Psoas muscle (tissue), 8 donors: Measurements from ENCODE around the gene SLC7A9. TPM values are rescaled to one million over a fixed set of nuclear protein-coding genes. Genes with fewer than 3 reads are reported as not detected.

Experiments
- ATAC-seq, 4 donors: fragments of 200-7000 bp; cut with Tn5 transposase; one replicate each; pipeline ENCODE4 v1.9.1; 2020; ENCODE audit warnings: moderate library complexity in 3 of 4, mild to moderate bottlenecking in 2 of 4
- DNase-seq, 2 donors: peaks; one replicate each; pipeline ENCODE4 v3.0.0-alpha.2; 2020
- H3K27ac ChIP-seq: fragments of 200-600 bp; one replicate; pipeline ENCODE4 v1.8.0; 2022
- H3K27me3 ChIP-seq, 3 donors: fragments of 200-600 bp in 1 of 3; one replicate each; pipeline versions ENCODE4 v1.6.1 to v1.8.0; 2013 to 2022; ENCODE audit warnings: low read length in 2 of 3, mild to moderate bottlenecking in 2 of 3, moderate library complexity in 1 of 3; ENCODE audit not compliant: insufficient read depth in 3 of 3
- H3K36me3 ChIP-seq, 2 donors: fragments of 200-600 bp in 1 of 2; one replicate each; pipeline versions ENCODE4 v1.6.1 to v1.8.0; 2013 to 2022; ENCODE audit warnings: low read depth in 1 of 2, mild to moderate bottlenecking in 1 of 2, moderate library complexity in 1 of 2; ENCODE audit not compliant: insufficient read depth in 1 of 2
- H3K4me1 ChIP-seq: fragments of 200-600 bp; one replicate; pipeline ENCODE4 v1.8.0; 2022
- H3K4me3 ChIP-seq: fragments of 200-600 bp; one replicate; pipeline ENCODE4 v1.8.0; 2022; ENCODE audit warnings: mild to moderate bottlenecking
- H3K9me3 ChIP-seq: fragments of 200-600 bp; one replicate; pipeline ENCODE4 v1.8.0; 2022
- WGBS, 3 donors: extraction: QIAGEN DNeasy Blood & Tissue Kit; methylation state at CpG; one replicate each; pipeline versions ENCODE4 v1.1.6 to v1.1.7; 2013; 5-methylcytosine and 5-hydroxymethylcytosine counted together
- intact Hi-C, 2 donors: fragments of 100-400 bp; cut with DNase I; formaldehyde crosslinking; loops; one replicate each; pipeline versions ENCODE4 v1.11.0 to v1.14.2; 2022
- polyA plus RNA-seq, 3 donors: library from polyadenylated mRNA; stranded (reverse); fragments of 200-250 nt; gene quantifications; one replicate each; pipeline ENCODE4 v1.2.3, GENCODE V29; 2013
- total RNA-seq, 4 donors: library from RNA; stranded (reverse); fragmentation: NEBNext Ultra II Directional in 2 of 4; extraction: Animal tissue kit (Norgen Biotek cat#: 25700) in 2 of 4; gene quantifications; one replicate each; pipeline versions ENCODE4 v1.2.1 to v1.2.4, GENCODE V29; 2021 to 2023
- TF ChIP-seq, protein P1 (sequence below): fragments of 200-600 bp; IDR thresholded peaks from one replicate; pipeline ENCODE4 v1.8.0; 2022; ENCODE audit warnings: antibody characterized with exemption
- donor health status: healthy with polysubstance abuse.
- donor health status: DM: no; HTN: no; CAD: no; lungs with moderate emphysema.
- donor health status: Bipolar disorder and iron deficiency.
- donor health status: healthy.
- donor health status: DM: yes; HTN: yes; CAD: no.
- donor health status: DM: no; HTN: no; CAD: no.
- donor health status: DM: no; HTN: no; CAD: no.
- donor health status: DM: yes; HTN: yes; CAD: no.

Gene SLC7A9
- total and polyA plus RNA-seq, 7 donors: 0.10 to 0.36 (median 0.17) TPM; not detected in 3

DNA sequence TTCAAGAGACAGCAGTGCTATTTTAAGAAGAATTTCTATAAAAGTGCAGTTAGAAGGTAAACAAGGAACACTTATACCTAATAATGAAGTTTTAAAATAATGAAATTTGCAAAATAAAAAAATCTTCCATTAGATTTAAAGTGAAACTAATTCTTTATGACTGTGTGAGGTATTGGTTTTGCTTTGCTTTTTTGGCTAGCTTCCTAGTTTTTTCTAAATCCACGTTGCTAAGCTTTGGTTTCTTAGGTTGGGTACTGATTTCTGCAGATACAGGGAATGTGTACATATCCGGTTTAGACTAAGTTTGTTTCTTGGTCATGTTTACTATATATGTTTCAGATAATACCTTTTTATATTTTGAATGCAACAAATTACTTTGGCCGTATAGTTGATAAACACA, 59.8 kb downstream of the SLC7A9 start:
- 48 to 56% (median 51%) methylated on average over 3 of the region's 3 CpGs for WGBS, 3 donors
- peaks cover 0 to 4% (median 0%) of the 10 kb centered on the region in 3 donors for H3K27me3 ChIP-seq
- no peak for DNase-seq
- TF ChIP-seq, protein P1, sequence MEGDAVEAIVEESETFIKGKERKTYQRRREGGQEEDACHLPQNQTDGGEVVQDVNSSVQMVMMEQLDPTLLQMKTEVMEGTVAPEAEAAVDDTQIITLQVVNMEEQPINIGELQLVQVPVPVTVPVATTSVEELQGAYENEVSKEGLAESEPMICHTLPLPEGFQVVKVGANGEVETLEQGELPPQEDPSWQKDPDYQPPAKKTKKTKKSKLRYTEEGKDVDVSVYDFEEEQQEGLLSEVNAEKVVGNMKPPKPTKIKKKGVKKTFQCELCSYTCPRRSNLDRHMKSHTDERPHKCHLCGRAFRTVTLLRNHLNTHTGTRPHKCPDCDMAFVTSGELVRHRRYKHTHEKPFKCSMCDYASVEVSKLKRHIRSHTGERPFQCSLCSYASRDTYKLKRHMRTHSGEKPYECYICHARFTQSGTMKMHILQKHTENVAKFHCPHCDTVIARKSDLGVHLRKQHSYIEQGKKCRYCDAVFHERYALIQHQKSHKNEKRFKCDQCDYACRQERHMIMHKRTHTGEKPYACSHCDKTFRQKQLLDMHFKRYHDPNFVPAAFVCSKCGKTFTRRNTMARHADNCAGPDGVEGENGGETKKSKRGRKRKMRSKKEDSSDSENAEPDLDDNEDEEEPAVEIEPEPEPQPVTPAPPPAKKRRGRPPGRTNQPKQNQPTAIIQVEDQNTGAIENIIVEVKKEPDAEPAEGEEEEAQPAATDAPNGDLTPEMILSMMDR: no peak
- H3K27ac ChIP-seq: no peak overlapping the region
- ATAC-seq: no peak
- no peaks in the 10 kb centered on the region for H3K4me1 ChIP-seq
- intact Hi-C loops: no loop called here
- H3K4me3 ChIP-seq: no peak overlapping the region
- no peaks in the 10 kb centered on the region for H3K9me3 ChIP-seq
- H3K36me3 ChIP-seq: no peaks in the 10 kb centered on the region

DNA sequence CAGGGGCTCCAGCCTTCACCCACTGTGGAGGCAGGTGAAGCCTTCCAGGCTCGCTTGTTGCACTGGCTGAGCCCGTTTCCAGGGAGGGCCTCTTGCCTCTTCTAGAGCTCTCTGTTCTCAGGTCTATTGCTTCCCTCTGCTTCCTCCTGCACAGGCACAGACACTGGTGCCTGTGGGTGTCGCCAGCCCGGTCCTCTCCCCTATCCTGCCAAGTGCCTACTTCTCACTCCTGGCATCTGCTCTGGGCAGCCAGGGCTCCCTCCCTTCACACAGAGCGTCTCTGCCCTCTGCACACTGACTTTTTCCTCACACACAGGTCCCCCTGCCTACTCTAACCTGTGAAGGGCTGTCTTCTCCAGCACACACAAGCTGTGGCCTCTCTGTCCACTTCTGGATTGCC, 60.3 kb downstream of the SLC7A9 start:
- no peaks in the 10 kb centered on the region for H3K36me3 ChIP-seq
- no peak for ATAC-seq
- intact Hi-C loops: no loop called here
- DNase-seq: no peak
- H3K27ac ChIP-seq: no peak overlapping the region
- no peaks in the 10 kb centered on the region for H3K4me1 ChIP-seq
- H3K27me3 ChIP-seq: peaks cover 0 to 4% (median 0%) of the 10 kb centered on the region in 3 donors
- H3K9me3 ChIP-seq: no peaks in the 10 kb centered on the region
- no peak overlapping the region for H3K4me3 ChIP-seq
- 31 to 46% (median 37%) methylated on average over 5 of the region's 5 CpGs for WGBS, 3 donors
- TF ChIP-seq, protein P1: no peak

- 67 to 80% (median 71%) methylated on average over 4 of the region's 4 CpGs for whole genome bisulfite sequencing, 3 donors
- TF ChIP-seq, protein P1: no peak
These were observed 61.3 kb downstream of the SLC7A9 start for GRCh38 chr19:32808236-32808635.

DNA sequence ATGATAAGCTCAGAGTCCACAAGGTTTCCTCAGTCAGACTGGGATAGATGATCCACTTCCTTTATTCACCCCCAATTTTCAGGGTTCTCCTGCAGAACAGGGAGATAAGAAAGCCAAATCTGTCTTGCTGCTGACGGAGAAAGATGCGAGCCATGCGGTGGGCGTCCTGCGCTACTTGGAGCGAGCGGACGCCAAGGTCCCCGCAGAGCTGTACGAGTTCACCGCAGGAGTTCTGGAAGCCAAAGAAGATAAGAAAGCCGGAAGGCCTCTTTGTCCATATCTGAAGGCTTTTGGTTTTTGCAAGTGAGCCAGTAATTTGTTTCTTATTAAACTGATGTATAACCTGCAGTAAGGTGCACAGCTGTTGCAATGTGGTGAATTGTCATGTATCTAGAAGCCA, 66.7 kb downstream of the SLC7A9 start:
- H3K9me3 ChIP-seq: no peaks in the 10 kb centered on the region
- ATAC-seq: no peak
- WGBS, 3 donors: 87 to 94% (median 91%) methylated on average over 12 of the region's 12 CpGs
- no peaks in the 10 kb centered on the region for H3K4me1 ChIP-seq
- H3K27me3 ChIP-seq: no peaks in the 10 kb centered on the region
- no peaks in the 10 kb centered on the region for H3K36me3 ChIP-seq
- TF ChIP-seq, protein P1: no peak
- no peak for DNase-seq
- intact Hi-C loops: no loop called here
- H3K4me3 ChIP-seq: no peak overlapping the region
- no peak overlapping the region for H3K27ac ChIP-seq

More at GRCh38 chr19:32808236-32808635, 61.3 kb downstream of the SLC7A9 start:
- DNase-seq: no peak
- H3K27me3 ChIP-seq: peaks cover 0 to 4% (median 0%) of the 10 kb centered on the region in 3 donors
- no peak for ATAC-seq
- no peak overlapping the region for H3K27ac ChIP-seq
- intact Hi-C loops: no loop called here
- H3K36me3 ChIP-seq: no peaks in the 10 kb centered on the region
- no peaks in the 10 kb centered on the region for H3K9me3 ChIP-seq
- no peak overlapping the region for H3K4me3 ChIP-seq
- no peaks in the 10 kb centered on the region for H3K4me1 ChIP-seq

DNA sequence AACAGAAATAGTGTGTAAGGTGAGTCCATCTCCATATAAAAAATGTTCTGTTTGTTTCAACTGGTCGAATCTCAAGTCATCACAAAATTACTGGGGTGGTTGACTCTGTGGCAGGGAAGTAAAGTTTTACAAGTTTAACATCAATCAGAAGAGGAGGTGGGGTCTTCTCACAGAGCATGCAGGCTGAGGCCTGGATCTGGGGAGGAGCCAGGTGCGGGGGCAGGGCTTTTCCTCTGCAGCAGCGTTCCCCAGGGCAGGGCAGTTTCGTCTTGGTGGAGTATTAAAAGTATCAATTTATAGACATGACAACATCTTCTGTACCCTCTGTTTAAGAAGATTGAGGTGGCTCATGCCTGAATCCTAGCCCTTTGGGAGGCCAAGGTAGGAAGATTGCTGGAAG, 68.8 kb downstream of the SLC7A9 start:
- intact Hi-C loops: no loop called here
- no peak for DNase-seq
- no peak for ATAC-seq

More for the DNA sequence above, 68.8 kb downstream of the SLC7A9 start:
- H3K4me3 ChIP-seq: no peak overlapping the region
- H3K9me3 ChIP-seq: no peaks in the 10 kb centered on the region
- 25 to 30% (median 26%) methylated on average over 4 of the region's 4 CpGs for WGBS, 3 donors
- no peaks in the 10 kb centered on the region for H3K27me3 ChIP-seq
- H3K4me1 ChIP-seq: no peaks in the 10 kb centered on the region
- H3K27ac ChIP-seq: no peak overlapping the region
- TF ChIP-seq, protein P1: no peak
- no peaks in the 10 kb centered on the region for H3K36me3 ChIP-seq
